Measurements from ENCODE around the gene RPRD1B.

Gene RPRD1B

GRCh38 chr20:38011696-38012095 lies 21.9 kb upstream of the RPRD1B start:
- H3F3A ChIP-seq (ENCODE audit: insufficient read depth, low read length), result no peaks in the 10 kb centered on the region
- H3K27me3 ChIP-seq (replicated peaks; ENCODE audit: insufficient read depth, low read length), result no peaks in the 10 kb centered on the region
- H3K9ac ChIP-seq (ENCODE audit: low read length), result no peak overlapping the region
- no peak for DNase-seq
- peaks cover 75% of the 10 kb centered on the region for H3K79me2 ChIP-seq (ENCODE audit: low read length)
- no peaks in the 10 kb centered on the region for H3K9me2 ChIP-seq (replicated peaks; ENCODE audit: insufficient read depth, low read length)
- H3K36me3 ChIP-seq (replicated peaks; ENCODE audit: insufficient read depth, low read length), result peaks cover 4% of the 10 kb centered on the region; the same call in 1 of the 2 replicates
- TF ChIP-seq EZH2phosphoT487 (IDR thresholded peaks at IDR 0.05; ENCODE audit: low read length), result no peak
- TF ChIP-seq CTCF (IDR thresholded peaks at IDR 0.05; ENCODE audit: low read length), result no peak
- no peak for TF ChIP-seq EZH2 (optimal IDR thresholded peaks at IDR 0.05; ENCODE audit: low read depth, low read length)
- no peaks in the 10 kb centered on the region for H3K9me3 ChIP-seq (replicated peaks; ENCODE audit: insufficient read depth, low read length)
- no peak overlapping the region for H2AFZ ChIP-seq (ENCODE audit: low read length)
- H3K4me3 ChIP-seq (ENCODE audit: low read length), result no peak overlapping the region
- H3K4me1 ChIP-seq (ENCODE audit: low read length), result no peaks in the 10 kb centered on the region
- H3K27ac ChIP-seq (ENCODE audit: low read length), result no peak overlapping the region
- no peak overlapping the region for H3K4me2 ChIP-seq (ENCODE audit: low read depth, low read length)
- H4K20me1 ChIP-seq (ENCODE audit: insufficient read depth, low read length), result no peaks in the 10 kb centered on the region

DNA sequence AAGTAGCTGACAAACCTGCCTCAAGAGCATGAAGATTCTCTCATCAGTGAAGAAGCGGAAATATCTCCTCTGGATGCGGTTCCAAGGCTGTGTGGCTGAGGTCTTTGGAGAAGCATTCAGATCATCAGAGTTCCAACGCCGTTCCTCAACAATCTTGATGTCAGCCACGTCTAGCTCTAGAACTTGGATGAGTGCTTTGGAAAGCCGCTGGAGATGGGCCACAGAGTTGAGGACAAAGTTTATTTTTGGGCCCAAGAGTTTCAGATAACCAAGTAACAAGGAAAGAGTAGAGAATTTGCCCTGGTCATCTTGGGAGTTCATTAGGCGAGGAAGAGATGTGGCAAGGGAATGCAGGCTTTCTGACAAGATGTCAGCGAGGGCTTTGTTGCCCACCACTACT lies 21.2 kb upstream of the RPRD1B start:
- peaks cover 79% of the 10 kb centered on the region for H3K79me2 ChIP-seq (ENCODE audit: low read length)
- no peak overlapping the region for H3K27ac ChIP-seq (ENCODE audit: low read length)
- no peak overlapping the region for H3K4me3 ChIP-seq (ENCODE audit: low read length)
- H2AFZ ChIP-seq (ENCODE audit: low read length), result no peak overlapping the region
- no peaks in the 10 kb centered on the region for H3K9me3 ChIP-seq (replicated peaks; ENCODE audit: insufficient read depth, low read length)
- no peaks in the 10 kb centered on the region for H4K20me1 ChIP-seq (ENCODE audit: insufficient read depth, low read length)
- H3K27me3 ChIP-seq (replicated peaks; ENCODE audit: insufficient read depth, low read length), result no peaks in the 10 kb centered on the region
- no peaks in the 10 kb centered on the region for H3F3A ChIP-seq (ENCODE audit: insufficient read depth, low read length)
- no peak for TF ChIP-seq CTCF (IDR thresholded peaks at IDR 0.05; ENCODE audit: low read length)
- no peak for TF ChIP-seq EZH2phosphoT487 (IDR thresholded peaks at IDR 0.05; ENCODE audit: low read length)
- no peak for TF ChIP-seq EZH2 (optimal IDR thresholded peaks at IDR 0.05; ENCODE audit: low read depth, low read length)
- no peak overlapping the region for H3K4me2 ChIP-seq (ENCODE audit: low read depth, low read length)
- H3K9ac ChIP-seq (ENCODE audit: low read length), result no peak overlapping the region
- H3K4me1 ChIP-seq (ENCODE audit: low read length), result no peaks in the 10 kb centered on the region
- no peaks in the 10 kb centered on the region for H3K9me2 ChIP-seq (replicated peaks; ENCODE audit: insufficient read depth, low read length)
- H3K36me3 ChIP-seq (replicated peaks; ENCODE audit: insufficient read depth, low read length), result peaks cover 8% of the 10 kb centered on the region
- DNase-seq, result no peak

GRCh38 chr20:38013887-38014286 lies 19.7 kb upstream of the RPRD1B start:
- DNase-seq, result no peak
- no peak overlapping the region for H3K27ac ChIP-seq (ENCODE audit: low read length)
- no peak overlapping the region for H3K4me3 ChIP-seq (ENCODE audit: low read length)
- no peak overlapping the region for H3K9ac ChIP-seq (ENCODE audit: low read length)
- H2AFZ ChIP-seq (ENCODE audit: low read length), result no peak overlapping the region
- H3F3A ChIP-seq (ENCODE audit: insufficient read depth, low read length), result no peaks in the 10 kb centered on the region
- H3K36me3 ChIP-seq (replicated peaks; ENCODE audit: insufficient read depth, low read length), result peaks cover 20% of the 10 kb centered on the region
- TF ChIP-seq CTCF (IDR thresholded peaks at IDR 0.05; ENCODE audit: low read length) (no peak), EZH2 (optimal IDR thresholded peaks at IDR 0.05; ENCODE audit: low read depth, low read length) (no peak), EZH2phosphoT487 (IDR thresholded peaks at IDR 0.05; ENCODE audit: low read length) (no peak)
- H3K9me3 ChIP-seq (replicated peaks; ENCODE audit: insufficient read depth, low read length), result no peaks in the 10 kb centered on the region
- no peaks in the 10 kb centered on the region for H3K4me1 ChIP-seq (ENCODE audit: low read length)
- no peaks in the 10 kb centered on the region for H3K27me3 ChIP-seq (replicated peaks; ENCODE audit: insufficient read depth, low read length)
- H4K20me1 ChIP-seq (ENCODE audit: insufficient read depth, low read length), result no peaks in the 10 kb centered on the region
- H3K4me2 ChIP-seq (ENCODE audit: low read depth, low read length), result no peak overlapping the region
- H3K9me2 ChIP-seq (replicated peaks; ENCODE audit: insufficient read depth, low read length), result no peaks in the 10 kb centered on the region
- peaks cover 75% of the 10 kb centered on the region for H3K79me2 ChIP-seq (ENCODE audit: low read length)
